GM13977 (cell line): ENCODE data around the gene SCOC.
A peak's percentile ranks its signal among the peaks of the same experiment; 100 is the strongest.

Source experiments
- DNase-seq: peaks from one replicate; pipeline ENCODE4 v3.0.0; 2012; ENCODE audit warnings: low spot score
- in situ Hi-C: fragments of 300-500 bp; cut with MboI; formaldehyde crosslinking; loops from one replicate; pipeline ENCODE4 v1.12.0; 2022; ENCODE audit warnings: low sequenced_read_pairs, low pct_unique_long_range_greater_than_20kb, mixed read lengths, inconsistent platforms; ENCODE audit not compliant: unreplicated experiment
- TF ChIP-seq, protein P1 (sequence below): IDR thresholded peaks from 2 replicates; pipeline ENCODE4 v1.5.1; 2012; ENCODE audit warnings: mild to moderate bottlenecking, control low read depth; ENCODE audit not compliant: insufficient read depth; ENCODE audit errors: extremely low read depth, missing control alignments

The SCOC gene

DNA sequence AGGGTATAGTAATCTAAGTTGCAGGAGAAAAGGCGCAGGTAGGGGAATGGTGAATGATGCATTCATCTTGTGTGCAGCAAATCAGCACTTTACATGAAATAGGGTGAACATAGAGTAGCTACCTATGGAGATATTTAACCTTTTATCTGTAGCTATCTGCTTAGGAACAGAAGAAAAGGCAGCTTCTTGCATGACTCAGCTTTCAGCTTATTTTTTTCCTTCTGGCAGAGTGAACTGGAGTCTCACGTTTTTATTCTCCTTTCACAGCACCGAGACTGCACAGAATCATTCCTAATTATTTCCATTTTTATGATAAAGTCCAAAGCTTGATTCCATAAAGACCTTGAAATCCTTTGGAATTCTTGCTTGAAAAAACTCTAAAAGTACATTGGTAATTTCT lies 4.8 kb upstream of the SCOC start:
- TF ChIP-seq, protein P1, sequence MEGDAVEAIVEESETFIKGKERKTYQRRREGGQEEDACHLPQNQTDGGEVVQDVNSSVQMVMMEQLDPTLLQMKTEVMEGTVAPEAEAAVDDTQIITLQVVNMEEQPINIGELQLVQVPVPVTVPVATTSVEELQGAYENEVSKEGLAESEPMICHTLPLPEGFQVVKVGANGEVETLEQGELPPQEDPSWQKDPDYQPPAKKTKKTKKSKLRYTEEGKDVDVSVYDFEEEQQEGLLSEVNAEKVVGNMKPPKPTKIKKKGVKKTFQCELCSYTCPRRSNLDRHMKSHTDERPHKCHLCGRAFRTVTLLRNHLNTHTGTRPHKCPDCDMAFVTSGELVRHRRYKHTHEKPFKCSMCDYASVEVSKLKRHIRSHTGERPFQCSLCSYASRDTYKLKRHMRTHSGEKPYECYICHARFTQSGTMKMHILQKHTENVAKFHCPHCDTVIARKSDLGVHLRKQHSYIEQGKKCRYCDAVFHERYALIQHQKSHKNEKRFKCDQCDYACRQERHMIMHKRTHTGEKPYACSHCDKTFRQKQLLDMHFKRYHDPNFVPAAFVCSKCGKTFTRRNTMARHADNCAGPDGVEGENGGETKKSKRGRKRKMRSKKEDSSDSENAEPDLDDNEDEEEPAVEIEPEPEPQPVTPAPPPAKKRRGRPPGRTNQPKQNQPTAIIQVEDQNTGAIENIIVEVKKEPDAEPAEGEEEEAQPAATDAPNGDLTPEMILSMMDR, result no peak
- no peak for DNase-seq
- in situ Hi-C loops, result loop anchor here (25.0 kb wide), 2 partner anchors 244 to 494 kb away; no protein-coding TSS in a partner anchor

DNA sequence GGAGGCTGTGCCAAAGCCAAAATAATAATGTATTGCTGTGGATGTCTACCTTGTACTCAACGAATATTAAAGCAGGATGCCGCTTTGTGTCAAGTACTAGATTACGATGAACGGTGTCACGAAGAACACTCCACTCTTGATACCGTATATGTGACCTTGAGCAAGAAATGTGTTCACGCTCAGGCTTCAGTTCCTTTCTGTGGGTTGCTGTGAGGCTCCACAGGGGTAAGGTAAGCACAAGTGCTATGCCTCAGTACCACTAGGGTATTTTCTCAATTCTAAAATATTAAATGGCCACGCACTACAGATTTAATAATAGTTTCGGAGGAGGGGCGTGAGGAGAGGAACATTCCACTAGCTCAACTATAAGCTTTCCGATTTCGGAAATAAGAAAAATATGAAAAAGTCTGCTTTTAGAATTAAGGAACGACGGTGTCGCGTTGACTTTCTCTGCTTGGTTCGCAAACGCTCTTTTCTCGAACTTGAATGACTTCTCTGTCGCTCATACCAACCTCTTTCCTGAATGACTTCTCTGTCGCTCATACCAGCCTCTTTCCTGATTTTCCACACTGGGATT lies 607 bp upstream of the SCOC start:
- TF ChIP-seq, protein P1, result no peak
- in situ Hi-C loops, result loop anchor here (25.0 kb wide), 2 partner anchors 239 to 489 kb away; no protein-coding TSS in a partner anchor
- DNase-seq, result peak; percentile 53

DNA sequence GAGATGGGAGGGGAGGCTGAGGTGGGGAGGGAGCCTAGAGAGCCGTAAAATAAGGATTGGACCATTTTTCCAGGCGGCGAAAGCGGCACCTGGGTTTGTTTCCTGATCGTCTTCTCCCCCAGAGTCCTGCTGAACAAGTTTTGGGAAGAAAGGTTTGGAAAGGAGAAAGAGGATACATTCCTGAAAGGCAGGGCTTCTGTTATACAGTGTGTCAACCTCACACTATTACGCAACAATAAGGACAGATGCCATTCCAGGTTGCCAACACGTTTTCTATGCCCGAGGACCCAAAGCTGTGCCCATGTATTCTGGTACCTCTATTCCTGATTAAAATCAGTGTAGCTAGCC lies 658 bp downstream of the SCOC start:
- no peak for DNase-seq
- TF ChIP-seq, protein P1, result no peak
- in situ Hi-C loops, result loop anchor here (25.0 kb wide), 2 partner anchors 238 to 488 kb away; no protein-coding TSS in a partner anchor

DNA sequence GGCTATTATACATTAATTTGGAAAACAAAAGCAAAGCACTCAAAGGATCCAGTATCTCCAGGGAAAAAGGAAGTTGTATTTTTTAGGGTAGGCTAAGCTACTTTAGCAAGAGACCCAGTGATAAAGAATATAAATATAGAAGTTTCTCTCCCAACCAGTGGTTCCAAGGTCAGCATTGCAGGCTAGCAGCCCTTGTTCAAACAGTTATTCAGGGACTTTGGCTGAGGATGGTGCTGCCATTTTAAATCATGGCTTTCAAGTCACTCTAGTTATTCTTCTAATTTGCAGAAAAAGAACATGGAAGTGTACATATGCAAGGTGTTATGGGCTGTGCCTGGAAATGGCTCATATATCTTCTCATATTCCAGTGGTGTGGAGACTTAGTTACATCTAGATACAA lies 9.3 kb downstream of the SCOC start:
- in situ Hi-C loops, result no loop called here
- no peak for DNase-seq
- TF ChIP-seq, protein P1, result no peak

DNA sequence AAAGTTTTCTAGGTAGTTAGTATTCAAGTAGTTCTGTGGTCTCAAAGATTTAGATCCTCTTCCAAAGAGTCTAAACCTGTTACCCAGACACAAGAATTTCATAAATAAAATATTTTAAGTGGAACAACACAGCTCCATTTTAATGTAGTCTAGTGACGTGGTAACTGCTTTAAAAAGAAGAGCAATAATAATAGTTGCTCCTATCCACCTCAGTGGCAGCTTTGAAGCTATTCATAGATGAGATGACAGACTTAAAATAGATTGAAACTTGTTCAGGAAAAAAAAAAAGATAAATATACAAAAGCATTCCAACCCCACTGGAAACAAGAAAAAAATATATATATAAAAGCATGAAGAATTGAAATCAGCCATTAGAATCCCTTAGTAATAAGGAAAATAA lies 14.6 kb downstream of the SCOC start:
- DNase-seq, result no peak
- TF ChIP-seq, protein P1, result no peak
- in situ Hi-C loops, result no loop called here

DNA sequence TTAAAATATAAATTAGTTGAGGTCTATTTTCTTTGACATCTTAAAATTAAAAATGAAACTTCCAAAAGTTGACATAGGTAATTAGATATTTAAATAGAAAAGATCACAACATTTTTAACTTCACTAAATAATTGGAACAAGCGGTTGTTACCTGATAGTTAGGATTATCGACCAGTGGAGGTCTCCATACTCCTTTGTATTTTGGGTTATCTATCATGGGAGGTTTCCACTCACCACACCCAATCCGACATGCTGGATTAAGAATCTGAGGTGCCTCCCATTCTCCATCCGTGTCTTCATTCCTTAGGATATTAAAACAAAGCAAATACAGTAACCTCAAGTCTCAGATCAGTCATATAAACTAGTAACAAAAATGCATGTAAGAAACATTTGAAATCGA lies 22.2 kb downstream of the SCOC start:
- TF ChIP-seq, protein P1, result no peak
- in situ Hi-C loops, result no loop called here

More for the DNA sequence above, 22.2 kb downstream of the SCOC start:
- no peak for DNase-seq
